Activated naive CD8-positive, alpha-beta T cell (primary cell): ENCODE data around the gene LIN28B.

Source experiments
- H3K27ac Mint-ChIP-seq: one replicate; pipeline ENCODE4 v1.8.0; 2021; ENCODE audit warnings: mixed read lengths
- H3K27me3 Mint-ChIP-seq: one replicate; pipeline ENCODE4 v1.8.0; 2021; ENCODE audit warnings: mixed read lengths
- H3K36me3 Mint-ChIP-seq: one replicate; pipeline ENCODE4 v1.8.0; 2021; ENCODE audit warnings: mixed read lengths
- H3K4me1 Mint-ChIP-seq: one replicate; pipeline ENCODE4 v1.8.0; 2021; ENCODE audit warnings: low read depth, mixed read lengths
- H3K4me3 Mint-ChIP-seq: one replicate; pipeline ENCODE4 v1.8.0; 2021; ENCODE audit warnings: mild to moderate bottlenecking, mixed read lengths
- H3K9me3 Mint-ChIP-seq: one replicate; pipeline ENCODE4 v1.8.0; 2021; ENCODE audit warnings: low read depth, mixed read lengths

Gene LIN28B

GRCh38 chr6:105112577-105112976 is 155.7 kb downstream of the LIN28B start:
- no peak overlapping the region for H3K27ac Mint-ChIP-seq

GRCh38 chr6:105113422-105113821 is 156.5 kb downstream of the LIN28B start:
- Mint-ChIP-seq H3K4me1 (no peaks in the 10 kb centered on the region), H3K27ac (no peak overlapping the region), H3K9me3 (no peaks in the 10 kb centered on the region), H3K36me3 (no peaks in the 10 kb centered on the region), H3K27me3 (peaks cover 11% of the 10 kb centered on the region), H3K4me3 (no peak overlapping the region)

More at GRCh38 chr6:105112577-105112976, 155.7 kb downstream of the LIN28B start:
- Mint-ChIP-seq H3K4me1 (no peaks in the 10 kb centered on the region), H3K4me3 (no peak overlapping the region), H3K27me3 (peaks cover 11% of the 10 kb centered on the region), H3K36me3 (no peaks in the 10 kb centered on the region), H3K9me3 (no peaks in the 10 kb centered on the region)

DNA sequence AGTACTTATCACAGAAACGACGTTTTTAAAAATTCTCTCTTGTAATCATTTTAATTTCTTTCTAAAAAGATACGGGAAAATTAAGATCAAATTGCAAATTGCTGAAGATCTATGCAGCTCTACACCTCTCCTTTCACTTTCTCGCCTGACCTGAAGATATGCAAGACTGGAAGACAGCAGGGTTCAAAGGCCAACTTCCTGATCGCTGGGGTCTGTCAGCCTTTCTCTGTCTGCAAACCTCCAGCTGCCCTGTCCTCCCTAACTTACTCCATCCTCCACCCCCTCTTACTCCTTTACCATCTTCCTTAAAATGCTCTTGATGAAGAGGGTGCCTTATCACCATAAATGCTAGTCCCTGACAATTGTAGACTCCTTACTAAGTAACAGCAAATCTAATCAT is 159.2 kb downstream of the LIN28B start:
- Mint-ChIP-seq H3K27ac (no peak overlapping the region), H3K4me1 (no peaks in the 10 kb centered on the region), H3K27me3 (peaks cover 9% of the 10 kb centered on the region), H3K36me3 (no peaks in the 10 kb centered on the region), H3K4me3 (no peak overlapping the region), H3K9me3 (no peaks in the 10 kb centered on the region)

- H3K9me3 Mint-ChIP-seq, result no peaks in the 10 kb centered on the region
- peaks cover 13% of the 10 kb centered on the region for H3K27me3 Mint-ChIP-seq
Measured at GRCh38 chr6:105120570-105120969, 163.7 kb downstream of the LIN28B start.

DNA sequence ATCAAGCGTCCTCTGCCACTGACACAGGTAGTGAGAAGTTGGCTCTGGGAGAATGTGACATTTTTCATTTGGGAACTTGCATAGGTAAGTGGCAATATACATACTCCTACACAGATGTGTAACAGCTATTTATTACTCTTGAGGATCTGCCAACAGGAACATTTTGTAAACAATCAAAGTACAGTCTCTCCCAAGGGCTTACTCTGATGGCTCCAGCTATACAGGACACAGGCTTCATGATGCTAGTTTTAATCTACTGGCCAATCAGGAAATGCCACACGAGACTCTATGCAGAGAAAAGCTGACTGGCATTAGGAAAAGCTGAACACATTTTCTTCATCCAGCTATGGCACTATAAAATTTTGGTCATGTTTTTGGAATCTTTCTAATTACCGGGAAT is 165.1 kb downstream of the LIN28B start:
- Mint-ChIP-seq H3K9me3 (no peaks in the 10 kb centered on the region), H3K36me3 (no peaks in the 10 kb centered on the region), H3K4me3 (no peak overlapping the region), H3K27me3 (peaks cover 10% of the 10 kb centered on the region), H3K27ac (no peak overlapping the region), H3K4me1 (no peaks in the 10 kb centered on the region)

More at GRCh38 chr6:105120570-105120969, 163.7 kb downstream of the LIN28B start:
- Mint-ChIP-seq H3K27ac (no peak overlapping the region), H3K36me3 (no peaks in the 10 kb centered on the region), H3K4me1 (no peaks in the 10 kb centered on the region), H3K4me3 (no peak overlapping the region)

DNA sequence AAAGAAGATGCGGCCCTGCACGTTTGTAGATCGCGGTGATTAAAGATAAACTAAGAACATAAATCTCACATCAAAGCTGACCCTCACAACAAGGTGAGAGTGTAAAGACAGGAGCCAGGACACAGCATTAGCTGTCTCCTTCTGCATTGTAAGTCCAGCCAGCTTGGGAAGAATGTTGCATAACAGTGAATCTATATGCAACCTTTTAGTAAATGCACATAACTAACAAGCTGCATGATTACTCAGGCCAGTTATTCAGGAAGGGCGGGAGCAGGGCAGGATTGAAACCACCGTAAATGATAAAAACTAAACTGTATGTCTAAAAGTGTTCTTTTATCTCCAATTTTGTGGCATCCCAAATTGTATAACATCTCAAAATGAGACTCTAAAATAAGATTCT is 165.8 kb downstream of the LIN28B start:
- peaks cover 10% of the 10 kb centered on the region for H3K27me3 Mint-ChIP-seq
- no peak overlapping the region for H3K4me3 Mint-ChIP-seq
- H3K36me3 Mint-ChIP-seq, result no peaks in the 10 kb centered on the region
- no peak overlapping the region for H3K27ac Mint-ChIP-seq
- no peaks in the 10 kb centered on the region for H3K9me3 Mint-ChIP-seq
- no peaks in the 10 kb centered on the region for H3K4me1 Mint-ChIP-seq
